OCI-LY3 (cell line): ENCODE results near the gene TUBB.
A peak's percentile ranks its signal among the peaks of the same experiment; 100 is the strongest.

Experiments used
- H2AFZ ChIP-seq: fragments of 200-600, 300-600 bp; shearing (Covaris generic); 2 replicates; pipeline ENCODE4 v1.6.0; 2014; ENCODE audit warnings: antibody characterized with exemption, low read depth, low read length
- H3K27ac ChIP-seq: fragments of 200-600, 300-600 bp; sonication (generic); 2 replicates; pipeline ENCODE4 v1.5.1; 2014; ENCODE audit warnings: mild to moderate bottlenecking, low read length, moderate library complexity, mixed read lengths
- H3K27me3 ChIP-seq: fragments of 200-600, 300-600 bp; sonication (generic); 2 replicates; pipeline ENCODE4 v1.6.1; 2014; ENCODE audit warnings: low read depth, low read length, mixed read lengths
- H3K36me3 ChIP-seq: fragments of 200-600, 300-600 bp; sonication (generic); replicated peaks from 2 replicates; pipeline ENCODE3; 2014; ENCODE audit warnings: low read depth, low read length, mixed read lengths
- H3K4me1 ChIP-seq: fragments of 300-600, 200-600 bp; sonication (generic); 2 replicates; pipeline ENCODE4 v1.6.1; 2014; ENCODE audit warnings: low read length, mixed read lengths
- H3K4me2 ChIP-seq: fragments of 200-600, 300-600 bp; sonication (generic); 2 replicates; pipeline ENCODE4 v1.6.1; 2014; ENCODE audit warnings: low read length, mixed read lengths
- H3K4me3 ChIP-seq: fragments of 300-600, 200-600 bp; sonication (generic); 2 replicates; pipeline ENCODE4 v1.5.1; 2014; ENCODE audit warnings: antibody characterized with exemption, mild to moderate bottlenecking, low read length, moderate library complexity
- H3K79me2 ChIP-seq: fragments of 300-600, 200-600 bp; shearing (Covaris generic); 2 replicates; pipeline ENCODE4 v1.6.1; 2014; ENCODE audit warnings: mild to moderate bottlenecking, low read length, mixed read lengths
- H3K9ac ChIP-seq: fragments of 300-600, 200-600 bp; shearing (Covaris generic); 2 replicates; pipeline ENCODE4 v1.6.0; 2014; ENCODE audit warnings: mild to moderate bottlenecking, low read length, moderate library complexity
- H3K9me3 ChIP-seq: fragments of 200-600, 300-600 bp; shearing (Covaris generic); 2 replicates; pipeline ENCODE4 v1.6.1; 2014; ENCODE audit warnings: low read length, mixed read lengths; ENCODE audit not compliant: insufficient read depth
- H4K20me1 ChIP-seq: fragments of 200-600, 300-600 bp; sonication (generic); 2 replicates; pipeline ENCODE4 v1.6.1; 2016; ENCODE audit warnings: low read length, mixed read lengths; ENCODE audit not compliant: insufficient read depth
- CTCF ChIP-seq: fragments of 200-600, 300-600 bp; sonication (generic); IDR thresholded peaks from 2 replicates; pipeline ENCODE4 v1.5.1; 2014; ENCODE audit warnings: antibody characterized with exemption, low read length, low read depth
- EZH2phosphoT487 ChIP-seq: fragments of 200-600 bp; shearing (Covaris generic); IDR thresholded peaks from 2 replicates; pipeline ENCODE4 v1.6.1; 2018; ENCODE audit warnings: antibody characterized with exemption, mixed run types, low read depth

Gene TUBB

GRCh38 chr6:30684386-30685156, 35.6 kb upstream of the TUBB start:
- Histone ChIP-seq H3K9me3 (no peaks in the 10 kb centered on the region), H3K27ac (peak overlapping the region; percentile 90), H3K27me3 (no peaks in the 10 kb centered on the region), H3K36me3 (peaks cover 3% of the 10 kb centered on the region), H3K4me2 (peak overlapping the region; percentile 100), H3K79me2 (peaks cover 64% of the 10 kb centered on the region), H4K20me1 (peaks cover 8% of the 10 kb centered on the region; the same call in 1 of the 2 replicates), H3K9ac (peak overlapping the region; percentile 93), H2AFZ (no peak overlapping the region), H3K4me1 (peaks cover 38% of the 10 kb centered on the region), H3K4me3 (peak overlapping the region; percentile 90)
- TF ChIP-seq CTCF (no peak), EZH2phosphoT487 (no peak)

GRCh38 chr6:30685157-30686008, 34.8 kb upstream of the TUBB start:
- Histone ChIP-seq H3K27me3 (no peaks in the 10 kb centered on the region), H3K4me1 (peaks cover 38% of the 10 kb centered on the region), H3K36me3 (peaks cover 3% of the 10 kb centered on the region), H3K27ac (peak overlapping the region; percentile 90), H2AFZ (no peak overlapping the region), H4K20me1 (peaks cover 5% of the 10 kb centered on the region; the same call in 1 of the 2 replicates), H3K9me3 (no peaks in the 10 kb centered on the region), H3K4me2 (peak overlapping the region; percentile 100), H3K79me2 (peaks cover 56% of the 10 kb centered on the region), H3K9ac (peak overlapping the region; percentile 93), H3K4me3 (peak overlapping the region; percentile 90)
- TF ChIP-seq CTCF: peak; percentile 34
- no peak for TF ChIP-seq EZH2phosphoT487

- Histone ChIP-seq H2AFZ (no peak within 1 kb of the TSS), H3K27ac (peak within 1 kb of the TSS; percentile 90), H3K27me3 (no peaks in the 10 kb centered on the region), H3K4me1 (peaks cover 38% of the 10 kb centered on the region), H3K9me3 (no peaks in the 10 kb centered on the region), H4K20me1 (peaks cover 5% of the 10 kb centered on the region; the same call in 1 of the 2 replicates), H3K36me3 (peaks cover 3% of the 10 kb centered on the region), H3K9ac (peak within 1 kb of the TSS; percentile 93), H3K4me2 (peak within 1 kb of the TSS; percentile 100), H3K79me2 (peaks cover 51% of the 10 kb centered on the region), H3K4me3 (peak within 1 kb of the TSS; percentile 90)
- TF ChIP-seq CTCF: no peak
- TF ChIP-seq EZH2phosphoT487: no peak
These were observed 33.9 kb upstream of the TUBB start, which contains the start of gene PPP1R18 for GRCh38 chr6:30686009-30686907. PPP1R18 (minus strand) TSS chr6:30686645; CDS start chr6:30686018, 627 bp downstream.
